GM12878 (cell line): ENCODE data around the gene PARM1. TPM values are rescaled to one million over a fixed set of nuclear protein-coding genes. Genes with fewer than 3 reads are reported as not detected.

Experiments used
- ATAC-seq: fragments of 200-7000 bp; cut with Tn5 transposase; 3 replicates; pipeline ENCODE4 v1.9.1; 2020; ENCODE audit warnings: mild to moderate bottlenecking, moderate library complexity
- BruUV-seq: library from RNA; stranded (reverse); fragments of 400-500 nt; replicated peaks from 2 replicates; lab custom pipeline; 2021; lab: Mats Ljungman, UMichigan
- CTCF ChIA-PET: fragments of 300-600 bp; sonication (Branson Sonifier 250); formaldehyde crosslinking; extraction: SDS; loops from one replicate; lab custom pipeline; 2021; ENCODE audit warnings: inconsistent platforms; lab: Yijun Ruan, JAX
- POLR2A ChIA-PET: fragments of 350-600 bp; formaldehyde crosslinking; extraction: SDS; loops from one replicate; lab custom pipeline; 2021; ENCODE audit warnings: inconsistent platforms; lab: Charles Lee
- RAD21 ChIA-PET: fragments of 300-600 bp; sonication (Branson Sonifier 250); formaldehyde crosslinking; loops from one replicate; lab custom pipeline; 2023; ENCODE audit warnings: antibody characterized with exemption; ENCODE audit not compliant: unreplicated experiment; lab: Charles Lee
- SMC1A ChIA-PET: fragments of 300-600 bp; sonication (Branson Sonifier 250); formaldehyde crosslinking; loops from one replicate; lab custom pipeline; 2023; ENCODE audit not compliant: unreplicated experiment, uncharacterized antibody; lab: Charles Lee
- DNase-seq: peaks from one replicate; pipeline ENCODE4 v3.0.0-alpha.2; 2011; ENCODE audit warnings: low read depth, low spot score
- FAIRE-seq: peaks from 3 replicates; lab custom pipeline; 2011; peaks lifted over from hg19 to GRCh38; lab: Jason Lieb, UNC
- H2AFZ ChIP-seq: 2 replicates; pipeline ENCODE4 v1.6.0; 2011; ENCODE audit warnings: low read depth, low read length, control low read depth; ENCODE audit not compliant: control insufficient read depth
- H3K27ac ChIP-seq: 2 replicates; pipeline ENCODE4 v1.5.1; 2011; ENCODE audit warnings: control low read depth; ENCODE audit not compliant: control insufficient read depth, insufficient read depth
- H3K27me3 ChIP-seq, 2 experiments: replicated peaks in 1 of 2; 2 replicates each; pipeline versions ENCODE4 v1.6.0 to v1.6.1; 2011; ENCODE audit warnings: low read length in 1 of 2; ENCODE audit not compliant: control insufficient read depth in 2 of 2, insufficient read depth in 2 of 2
- H3K36me3 ChIP-seq, 2 experiments: 2 replicates each; pipeline ENCODE4 v1.5.1; 2011; ENCODE audit warnings: low read length in 1 of 2; ENCODE audit not compliant: control insufficient read depth in 2 of 2, insufficient read depth in 2 of 2
- H3K4me1 ChIP-seq: 2 replicates; pipeline ENCODE4 v1.6.1; 2011; ENCODE audit warnings: mild to moderate bottlenecking, low read length, moderate library complexity, mixed read lengths; ENCODE audit not compliant: control insufficient read depth, insufficient read depth
- H3K4me2 ChIP-seq: 2 replicates; pipeline ENCODE4 v1.6.0; 2011; ENCODE audit warnings: control low read depth; ENCODE audit not compliant: control insufficient read depth, insufficient read depth
- H3K4me3 ChIP-seq: fragments of 200-600 bp; sonication (generic); 2 replicates; pipeline ENCODE4 v1.5.1; 2016
- H3K79me2 ChIP-seq: 2 replicates; pipeline ENCODE4 v1.6.0; 2011; ENCODE audit warnings: low read length; ENCODE audit not compliant: control insufficient read depth, insufficient read depth
- H3K9ac ChIP-seq: 2 replicates; pipeline ENCODE4 v1.8.0; 2011; ENCODE audit warnings: low read length, control low read depth, mixed read lengths; ENCODE audit not compliant: control insufficient read depth, insufficient read depth
- H3K9me3 ChIP-seq: replicated peaks from 3 replicates; pipeline ENCODE4 v1.5.1; 2011; ENCODE audit warnings: mild to moderate bottlenecking, low read length; ENCODE audit not compliant: control insufficient read depth, insufficient read depth
- H4K20me1 ChIP-seq: 2 replicates; pipeline ENCODE4 v1.6.0; 2011; ENCODE audit not compliant: control insufficient read depth, insufficient read depth
- CBFB ChIP-seq: IDR thresholded peaks from 2 replicates; pipeline ENCODE4 v1.6.1; 2016; ENCODE audit warnings: antibody characterized with exemption, low read depth
- CREB1 ChIP-seq: IDR thresholded peaks from 2 replicates; pipeline ENCODE4 v1.6.1; 2012; ENCODE audit warnings: low read depth, mild to moderate bottlenecking, inconsistent platforms
- E2F8 ChIP-seq: fragments of 450-650 bp; IDR thresholded peaks from 2 replicates; pipeline ENCODE4 v1.6.1; 2018; ENCODE audit warnings: mild to moderate bottlenecking, low read depth, moderate library complexity; ENCODE audit not compliant: partially characterized antibody
- HDGF ChIP-seq: fragments of 450-650 bp; IDR thresholded peaks from 2 replicates; pipeline ENCODE4 v1.6.1; 2016; ENCODE audit warnings: antibody characterized with exemption
- IRF3 ChIP-seq: fragments of 450-650 bp; IDR thresholded peaks from 2 replicates; pipeline ENCODE4 v1.6.1; 2014; ENCODE audit warnings: mild to moderate bottlenecking
- POLR2AphosphoS5 ChIP-seq: IDR thresholded peaks from 2 replicates; pipeline ENCODE4 v1.6.1; 2011; ENCODE audit warnings: mild to moderate bottlenecking, low read length, inconsistent platforms
- RBBP5 ChIP-seq: fragments of 200-600 bp; sonication (generic); conservative IDR thresholded peaks from 2 replicates; pipeline ENCODE4 v1.6.1; 2016
- SREBF1 ChIP-seq: IDR thresholded peaks from 2 replicates; pipeline ENCODE4 v1.6.1; 2012; ENCODE audit warnings: mild to moderate bottlenecking, low read length
- SREBF2 ChIP-seq: IDR thresholded peaks from 2 replicates; pipeline ENCODE4 v1.6.1; 2012; ENCODE audit warnings: mild to moderate bottlenecking, low read length
- SRF ChIP-seq, 2 experiments: IDR thresholded peaks; 2 replicates each; pipeline ENCODE4 v1.6.1; 2011; ENCODE audit warnings: low read depth in 2 of 2, low read length in 2 of 2, mild to moderate bottlenecking in 1 of 2, moderate library complexity in 1 of 2
- TCF3 ChIP-seq: IDR thresholded peaks from 2 replicates; pipeline ENCODE4 v1.6.1; 2012; ENCODE audit warnings: low read depth, mild to moderate bottlenecking, low read length, borderline replicate concordance; ENCODE audit not compliant: insufficient read depth
- ZNF207 ChIP-seq: fragments of 450-650 bp; IDR thresholded peaks from 2 replicates; pipeline ENCODE4 v1.6.1; 2014; ENCODE audit warnings: antibody characterized with exemption, mild to moderate bottlenecking, borderline replicate concordance
- WGBS: methylation state at CpG from one replicate; pipeline ENCODE4 v1.1.6; 2016; ENCODE audit warnings: low lambda C conversion rate; ENCODE audit not compliant: insufficient replicate concordance, insufficient coverage; ENCODE audit errors: missing lambda C conversion rate; 5-methylcytosine and 5-hydroxymethylcytosine counted together
- in situ Hi-C: fragments of 300-500 bp; cut with MboI; formaldehyde crosslinking; loops from 9 replicates; pipeline ENCODE4 v1.14.3; 2018; ENCODE audit warnings: mixed read lengths
- intact Hi-C: fragments of 100-400 bp; cut with micrococcal nuclease; formaldehyde crosslinking; loops from one replicate; pipeline ENCODE4 v1.14.2; 2022; ENCODE audit not compliant: unreplicated experiment
- polyA plus RNA-seq, 11 experiments: library from polyadenylated mRNA; depleted of rRNA in 4 of 11; unstranded in 6 of 11; stranded (reverse) in 5 of 11; fragments of >200 nt; fragmentation: Nextera tagmentation in 4 of 11; fragmentation: Illumina TruSeq in 1 of 11; extraction: Ambion mirVana in 4 of 11; extraction: Trizol in 1 of 11; gene quantifications; 1 replicate in 1 of 11; 2 replicates in 10 of 11; pipeline versions ENCODE4 v1.2.1 to v1.2.3, GENCODE V29; 2011 to 2016; ENCODE audit warnings: inconsistent platforms in 2 of 11, missing spikeins in 2 of 11, low read depth in 1 of 11
- total RNA-seq, 4 experiments: library from RNA; depleted of rRNA in 3 of 4; stranded (reverse); fragments of >200 nt in 3 of 4; fragmentation: Illumina TruSeq in 1 of 4; extraction: Trizol in 1 of 4; gene quantifications; 2 replicates each; pipeline versions ENCODE4 v1.2.1 to v1.2.3, GENCODE V29; 2013 to 2021
- TF ChIP-seq, protein P1 (sequence below): fragments of 450-650 bp; IDR thresholded peaks from 2 replicates; pipeline ENCODE4 v1.6.1; 2017; ENCODE audit warnings: low read depth, mild to moderate bottlenecking, moderate library complexity
- TF ChIP-seq, protein P2 (sequence below): IDR thresholded peaks from 2 replicates; pipeline ENCODE4 v1.6.1; 2011; ENCODE audit warnings: borderline replicate concordance, low read depth, mild to moderate bottlenecking, moderate library complexity, mixed read lengths, low read length; ENCODE audit not compliant: insufficient read depth; ENCODE audit errors: extremely low read length

PARM1 gene
- total and polyA plus RNA-seq, 10 of the 15 experiments (the other 5 are each of a cell fraction or from before 2014, with no cell fraction given) = 13.9 to 56.2 (median 41.3) TPM

GRCh38 chr4:74946196-74946595, 13.3 kb downstream of the PARM1 start:
- ATAC-seq = no peak
- ChIA-PET CTCF (no interaction called here), POLR2A (interaction anchor here (1.3 kb wide), 1 partner anchor 24 kb away, joined by 3 read pairs; no protein-coding TSS in a partner anchor), RAD21 (interaction anchor here (1.4 kb wide), 1 partner anchor 72 kb away, joined by 4 read pairs; no protein-coding TSS in a partner anchor), SMC1A (interaction anchor here (1.9 to 3.2 kb wide), 2 partner anchors 12 to 91 kb away, joined by 4 to 36 read pairs; partner anchors contain the start of gene PARM1)
- Histone ChIP-seq H4K20me1 (no peaks in the 10 kb centered on the region), H3K9me3 (peaks cover 2% of the 10 kb centered on the region; the same call in 1 of the 3 replicates), H3K36me3 (no peaks in the 10 kb centered on the region; a peak in 1 of 4 replicates), H3K4me3 (no peak overlapping the region), H3K79me2 (peaks cover 2% of the 10 kb centered on the region; the same call in 1 of the 2 replicates), H2AFZ (no peak overlapping the region), H3K27ac (no peak overlapping the region), H3K4me2 (no peak overlapping the region), H3K4me1 (peaks cover 5% of the 10 kb centered on the region), H3K9ac (no peak overlapping the region), H3K27me3 (no peaks in the 10 kb centered on the region)
- no peak for TF ChIP-seq SRF (IDR thresholded peaks at IDR 0.05; ENCODE audit: low read depth in 2 of 2, low read length in 2 of 2)
- no peak for TF ChIP-seq E2F8
- no peak for TF ChIP-seq RBBP5
- no peak for TF ChIP-seq SREBF2
- TF ChIP-seq TCF3 = no peak
- TF ChIP-seq, protein P1, sequence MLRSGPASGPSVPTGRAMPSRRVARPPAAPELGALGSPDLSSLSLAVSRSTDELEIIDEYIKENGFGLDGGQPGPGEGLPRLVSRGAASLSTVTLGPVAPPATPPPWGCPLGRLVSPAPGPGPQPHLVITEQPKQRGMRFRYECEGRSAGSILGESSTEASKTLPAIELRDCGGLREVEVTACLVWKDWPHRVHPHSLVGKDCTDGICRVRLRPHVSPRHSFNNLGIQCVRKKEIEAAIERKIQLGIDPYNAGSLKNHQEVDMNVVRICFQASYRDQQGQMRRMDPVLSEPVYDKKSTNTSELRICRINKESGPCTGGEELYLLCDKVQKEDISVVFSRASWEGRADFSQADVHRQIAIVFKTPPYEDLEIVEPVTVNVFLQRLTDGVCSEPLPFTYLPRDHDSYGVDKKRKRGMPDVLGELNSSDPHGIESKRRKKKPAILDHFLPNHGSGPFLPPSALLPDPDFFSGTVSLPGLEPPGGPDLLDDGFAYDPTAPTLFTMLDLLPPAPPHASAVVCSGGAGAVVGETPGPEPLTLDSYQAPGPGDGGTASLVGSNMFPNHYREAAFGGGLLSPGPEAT = no peak
- no peak for TF ChIP-seq POLR2AphosphoS5
- TF ChIP-seq ZNF207 = no peak
- TF ChIP-seq CREB1 = no peak
- TF ChIP-seq SREBF1 = no peak
- no peak for TF ChIP-seq HDGF
- no peak for TF ChIP-seq CBFB
- no peak for TF ChIP-seq IRF3
- TF ChIP-seq, protein P2, sequence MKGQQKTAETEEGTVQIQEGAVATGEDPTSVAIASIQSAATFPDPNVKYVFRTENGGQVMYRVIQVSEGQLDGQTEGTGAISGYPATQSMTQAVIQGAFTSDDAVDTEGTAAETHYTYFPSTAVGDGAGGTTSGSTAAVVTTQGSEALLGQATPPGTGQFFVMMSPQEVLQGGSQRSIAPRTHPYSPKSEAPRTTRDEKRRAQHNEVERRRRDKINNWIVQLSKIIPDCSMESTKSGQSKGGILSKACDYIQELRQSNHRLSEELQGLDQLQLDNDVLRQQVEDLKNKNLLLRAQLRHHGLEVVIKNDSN = no peak
- 61% methylated on average over 3 of the region's 3 CpGs for WGBS
- intact Hi-C loops (no loop called here), in situ Hi-C loops (no loop called here)
- FAIRE-seq = no peak
- no TSS peak for BruUV-seq
- no peak for DNase-seq
